Lower leg skin (tissue), 3 donors: ENCODE data around the gene CNTN4.

Experiments used
- POLR2A ChIP-seq, 2 donors: fragments of 450-650 bp; IDR thresholded peaks; one replicate each; pipeline ENCODE4 v1.6.1; 2016 to 2017; ENCODE audit warnings: antibody characterized with exemption in 2 of 2, mild to moderate bottlenecking in 1 of 2, moderate library complexity in 1 of 2
- TF ChIP-seq, protein P1 (sequence below), 3 donors: fragments of 450-650 bp; IDR thresholded peaks; one replicate each; pipeline ENCODE4 v1.5.1; 2016; ENCODE audit warnings: antibody characterized with exemption in 3 of 3, mild to moderate bottlenecking in 3 of 3, moderate library complexity in 2 of 3

DNA sequence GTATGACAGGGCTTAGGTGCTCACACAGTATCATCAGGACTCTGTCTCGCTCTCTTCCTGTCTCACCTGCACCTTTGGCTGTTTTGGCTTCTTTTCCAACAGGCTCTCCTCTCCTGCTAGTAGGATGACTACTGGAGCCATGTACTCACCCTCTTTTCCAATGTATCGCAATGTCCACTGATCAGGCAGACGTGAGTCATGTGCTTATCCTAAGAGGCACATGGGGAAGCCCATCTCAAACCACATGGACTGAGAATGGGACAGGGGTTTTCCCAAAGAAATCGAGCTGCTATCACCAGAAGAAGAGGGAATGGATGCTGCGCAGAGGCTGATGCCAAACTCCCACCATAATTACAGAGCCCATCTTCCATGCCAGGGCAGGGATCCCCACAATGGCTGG is 830.9 kb downstream of the CNTN4 start:
- TF ChIP-seq, protein P1, sequence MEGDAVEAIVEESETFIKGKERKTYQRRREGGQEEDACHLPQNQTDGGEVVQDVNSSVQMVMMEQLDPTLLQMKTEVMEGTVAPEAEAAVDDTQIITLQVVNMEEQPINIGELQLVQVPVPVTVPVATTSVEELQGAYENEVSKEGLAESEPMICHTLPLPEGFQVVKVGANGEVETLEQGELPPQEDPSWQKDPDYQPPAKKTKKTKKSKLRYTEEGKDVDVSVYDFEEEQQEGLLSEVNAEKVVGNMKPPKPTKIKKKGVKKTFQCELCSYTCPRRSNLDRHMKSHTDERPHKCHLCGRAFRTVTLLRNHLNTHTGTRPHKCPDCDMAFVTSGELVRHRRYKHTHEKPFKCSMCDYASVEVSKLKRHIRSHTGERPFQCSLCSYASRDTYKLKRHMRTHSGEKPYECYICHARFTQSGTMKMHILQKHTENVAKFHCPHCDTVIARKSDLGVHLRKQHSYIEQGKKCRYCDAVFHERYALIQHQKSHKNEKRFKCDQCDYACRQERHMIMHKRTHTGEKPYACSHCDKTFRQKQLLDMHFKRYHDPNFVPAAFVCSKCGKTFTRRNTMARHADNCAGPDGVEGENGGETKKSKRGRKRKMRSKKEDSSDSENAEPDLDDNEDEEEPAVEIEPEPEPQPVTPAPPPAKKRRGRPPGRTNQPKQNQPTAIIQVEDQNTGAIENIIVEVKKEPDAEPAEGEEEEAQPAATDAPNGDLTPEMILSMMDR (IDR thresholded peaks at IDR 0.05) = no peak
- TF ChIP-seq POLR2A (IDR thresholded peaks at IDR 0.05) = no peak
